Measurements from ENCODE around the gene TCHP.

TCHP gene

GRCh38 chr12:109963743-109964429, 63.8 kb downstream of the TCHP start:
- no peaks in the 10 kb centered on the region for H3K4me1 ChIP-seq (ENCODE audit: control insufficient read depth, insufficient read depth, low read length)
- H3K27ac ChIP-seq (ENCODE audit: low read depth, low read length) = no peak overlapping the region
- H3K4me3 ChIP-seq (ENCODE audit: low read length) = no peak overlapping the region
- no peak overlapping the region for H3K9ac ChIP-seq (ENCODE audit: low read length)
- peaks cover 20% of the 10 kb centered on the region for H3K36me3 ChIP-seq (ENCODE audit: control insufficient read depth, insufficient read depth, low read length)
- H3K27me3 ChIP-seq (ENCODE audit: control insufficient read depth, insufficient read depth, low read length) = no peaks in the 10 kb centered on the region

DNA sequence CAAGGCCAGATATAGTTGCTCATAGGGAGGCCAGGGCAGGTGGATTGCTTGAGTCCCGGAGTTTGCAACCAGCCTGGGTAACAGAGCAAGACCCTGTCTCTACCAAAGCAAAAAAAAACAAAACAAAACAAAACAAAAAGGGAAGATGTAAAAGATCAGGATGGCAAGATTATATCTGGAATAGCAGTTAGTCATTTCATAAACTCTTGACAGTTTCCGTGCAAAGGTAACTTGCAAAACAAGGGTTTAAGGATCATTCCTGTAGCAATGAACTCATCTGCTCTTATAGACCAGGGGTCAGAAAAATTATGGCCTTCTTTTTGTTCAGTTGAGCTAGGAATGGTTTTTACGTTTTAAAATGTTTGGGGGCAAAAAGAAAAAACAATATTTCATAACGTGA, 66.5 kb downstream of the TCHP start:
- Histone ChIP-seq H3K9ac (ENCODE audit: low read length) (no peak overlapping the region), H3K27ac (ENCODE audit: low read depth, low read length) (no peak overlapping the region), H3K27me3 (ENCODE audit: control insufficient read depth, insufficient read depth, low read length) (no peaks in the 10 kb centered on the region), H3K4me1 (ENCODE audit: control insufficient read depth, insufficient read depth, low read length) (no peaks in the 10 kb centered on the region), H3K4me3 (ENCODE audit: low read length) (no peak overlapping the region), H3K36me3 (ENCODE audit: control insufficient read depth, insufficient read depth, low read length) (peaks cover 11% of the 10 kb centered on the region)

- H3K4me1 ChIP-seq (ENCODE audit: control insufficient read depth, insufficient read depth, low read length) = no peaks in the 10 kb centered on the region
- H3K4me3 ChIP-seq (ENCODE audit: low read length) = no peak overlapping the region
- no peak overlapping the region for H3K9ac ChIP-seq (ENCODE audit: low read length)
- no peak overlapping the region for H3K27ac ChIP-seq (ENCODE audit: low read depth, low read length)
- no peaks in the 10 kb centered on the region for H3K27me3 ChIP-seq (ENCODE audit: control insufficient read depth, insufficient read depth, low read length)
- peaks cover 8% of the 10 kb centered on the region for H3K36me3 ChIP-seq (ENCODE audit: control insufficient read depth, insufficient read depth, low read length)
Measured at GRCh38 chr12:109967383-109968031, 67.4 kb downstream of the TCHP start.
